ENCODE results near the gene FAM72D. TPM values are rescaled to one million over a fixed set of nuclear protein-coding genes. Genes with fewer than 3 reads are reported as not detected.
"Not testable (repeated sequence)": the region's sequence is repeated elsewhere in the genome, so short reads cannot be mapped to it uniquely, and the experiment has no call there.

The FAM72D gene
- total and polyA plus RNA-seq, 2 experiments from 2014 or later = 8.2 to 14.7 TPM

DNA sequence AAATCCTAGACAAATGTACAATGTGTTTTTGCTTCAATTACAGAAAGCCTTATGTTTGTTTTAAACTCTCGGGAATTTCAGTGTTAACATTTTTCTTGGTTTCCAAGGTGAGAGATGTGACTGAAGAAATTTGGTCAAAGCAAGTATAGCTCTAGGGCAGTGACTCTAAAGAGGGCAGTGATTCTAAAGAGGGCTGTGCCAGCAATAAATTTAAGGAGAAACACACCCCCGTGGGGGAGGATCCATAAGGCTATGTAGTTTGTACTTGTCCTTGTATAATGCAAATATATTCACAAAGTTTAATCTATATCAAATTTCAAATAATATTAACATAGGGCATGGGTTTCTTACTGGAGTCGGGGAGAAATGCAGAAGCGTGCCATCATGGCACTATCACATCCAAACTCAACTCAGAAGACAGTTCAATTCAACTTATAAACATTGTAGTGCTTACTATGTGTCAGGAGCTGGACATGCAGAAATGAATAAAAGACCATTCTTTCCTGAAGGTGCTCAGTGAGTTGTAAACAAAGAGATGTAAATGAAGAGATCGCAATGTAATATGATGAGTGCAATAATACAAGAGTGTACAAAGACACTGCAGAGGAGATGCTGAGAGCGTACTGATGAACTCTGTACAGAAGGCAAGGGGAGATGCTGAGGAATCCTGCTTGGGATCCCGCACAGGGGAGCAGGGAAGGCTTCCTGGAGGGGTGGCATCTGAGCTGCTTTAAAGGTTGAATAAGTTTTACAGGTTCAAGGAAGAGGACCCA is 13.1 kb upstream of the FAM72D start:
- H2AFZ ChIP-seq; H3K36me3 ChIP-seq (ENCODE audit: insufficient read depth); H3F3A ChIP-seq (replicated peaks; ENCODE audit: low read depth); H3K27ac Mint-ChIP-seq; H3K4me1 ChIP-seq (ENCODE audit: insufficient read depth); H3K4me1 Mint-ChIP-seq; ATAC-seq; H3K27me3 ChIP-seq (ENCODE audit: insufficient read depth); H3K9me2 ChIP-seq (ENCODE audit: insufficient read depth); H3K79me2 ChIP-seq (replicated peaks; ENCODE audit: insufficient read depth); H3K27me3 Mint-ChIP-seq (ENCODE audit: insufficient read depth, low read depth, poor library complexity); H4K20me1 ChIP-seq (replicated peaks; ENCODE audit: insufficient read depth); H3K4me2 ChIP-seq; H3K27ac ChIP-seq (ENCODE audit: low read depth); H3K36me3 Mint-ChIP-seq (ENCODE audit: low read depth); H3K4me3 ChIP-seq; H3K9me3 Mint-ChIP-seq; DNase-seq (ENCODE audit: low spot score); H3K4me3 Mint-ChIP-seq: not testable (repeated sequence)

DNA sequence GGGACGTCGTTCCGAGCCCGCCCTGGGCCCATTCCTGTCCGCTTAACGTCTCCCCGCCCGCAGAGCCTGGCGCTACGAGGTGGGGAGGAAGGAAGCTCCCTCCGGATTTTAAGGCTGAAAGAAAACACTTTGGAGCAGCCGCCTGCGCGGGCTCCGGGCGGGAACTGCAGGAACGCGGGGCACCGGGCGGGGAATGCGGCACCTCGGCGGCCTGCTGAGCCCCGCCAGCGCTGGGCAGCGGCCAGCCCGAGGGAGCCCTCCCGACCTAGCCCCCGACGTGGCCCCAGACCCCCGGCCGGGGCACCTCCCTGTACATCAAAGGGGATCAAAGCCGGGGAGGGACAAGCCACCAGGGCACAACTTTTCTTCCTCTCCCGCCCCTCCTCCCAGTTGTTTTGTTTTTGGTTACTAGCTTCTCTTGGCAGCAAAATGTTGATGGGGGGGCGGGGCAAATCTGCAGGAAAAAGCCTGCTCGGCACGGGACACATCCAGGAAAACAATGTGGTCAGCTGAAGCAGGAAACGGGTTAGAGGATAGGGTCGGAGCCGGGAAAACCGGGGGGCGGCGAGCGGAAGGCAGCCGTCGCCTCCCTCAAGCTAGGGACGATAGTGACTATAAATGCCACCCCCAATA is 2.1 kb upstream of the FAM72D start:
- not testable (repeated sequence) for H3F3A ChIP-seq (replicated peaks; ENCODE audit: low read depth); H3K4me1 Mint-ChIP-seq; H3K27me3 ChIP-seq (ENCODE audit: insufficient read depth); H3K4me1 ChIP-seq (ENCODE audit: insufficient read depth); H3K9me2 ChIP-seq (ENCODE audit: insufficient read depth); H3K9me3 Mint-ChIP-seq; H3K27ac Mint-ChIP-seq; H3K36me3 Mint-ChIP-seq (ENCODE audit: low read depth); H4K20me1 ChIP-seq (replicated peaks; ENCODE audit: insufficient read depth); H3K79me2 ChIP-seq (replicated peaks; ENCODE audit: insufficient read depth); H3K27ac ChIP-seq (ENCODE audit: low read depth); H3K36me3 ChIP-seq (ENCODE audit: insufficient read depth); H2AFZ ChIP-seq; H3K27me3 Mint-ChIP-seq (ENCODE audit: insufficient read depth, low read depth, poor library complexity)
- ATAC-seq (peak; percentile 2), DNase-seq (ENCODE audit: low spot score) (peak; percentile 26)
- peak overlapping the region; percentile 50 for H3K4me3 ChIP-seq
- peak overlapping the region; percentile 65; the same call in 1 of the 2 replicates for H3K4me2 ChIP-seq
- peak overlapping the region; percentile 88 for H3K4me3 Mint-ChIP-seq

DNA sequence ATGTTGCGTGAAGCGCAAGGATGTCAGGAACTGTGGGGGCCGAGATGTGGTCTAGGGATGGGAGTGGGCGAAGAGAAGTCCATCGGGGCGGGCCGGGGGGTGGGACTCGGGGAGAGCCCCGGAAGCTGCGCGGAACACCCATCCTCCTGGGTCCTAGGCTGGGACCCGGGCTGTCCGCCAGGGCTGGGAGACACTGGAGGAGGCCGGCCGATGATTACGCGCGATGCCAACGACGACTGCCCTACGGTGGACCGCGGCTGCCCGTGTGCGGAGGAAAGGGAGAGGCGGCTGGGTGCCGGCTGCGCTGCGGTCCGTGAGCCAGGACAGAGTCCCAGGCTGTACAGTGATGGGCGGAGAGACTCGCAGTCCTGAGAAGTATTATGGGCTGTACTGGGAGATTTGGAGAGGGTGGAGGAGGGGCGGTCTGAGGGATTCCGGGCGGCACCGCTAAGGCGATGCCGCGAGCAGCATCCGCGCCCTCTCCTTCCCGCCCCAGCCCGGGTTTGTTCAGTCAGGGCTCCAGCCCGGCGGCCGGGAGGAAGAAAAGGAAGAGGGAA is 1.0 kb upstream of the FAM72D start:
- peak overlapping the region; percentile 53; the same call in 1 of the 3 replicates for H3K4me3 Mint-ChIP-seq
- H3K9me2 ChIP-seq (ENCODE audit: insufficient read depth); H3K27me3 ChIP-seq (ENCODE audit: insufficient read depth); H3K4me1 ChIP-seq (ENCODE audit: insufficient read depth); H3K27ac ChIP-seq (ENCODE audit: low read depth); H3K27me3 Mint-ChIP-seq (ENCODE audit: insufficient read depth, low read depth, poor library complexity); H4K20me1 ChIP-seq (replicated peaks; ENCODE audit: insufficient read depth); DNase-seq (ENCODE audit: low spot score); H3K4me2 ChIP-seq; H2AFZ ChIP-seq; H3K36me3 ChIP-seq (ENCODE audit: insufficient read depth); H3K79me2 ChIP-seq (replicated peaks; ENCODE audit: insufficient read depth); H3K4me1 Mint-ChIP-seq; H3K36me3 Mint-ChIP-seq (ENCODE audit: low read depth); H3K27ac Mint-ChIP-seq; H3F3A ChIP-seq (replicated peaks; ENCODE audit: low read depth); H3K9me3 Mint-ChIP-seq: not testable (repeated sequence)
- peak; percentile 6 for ATAC-seq
- H3K4me3 ChIP-seq = peak overlapping the region; percentile 50

DNA sequence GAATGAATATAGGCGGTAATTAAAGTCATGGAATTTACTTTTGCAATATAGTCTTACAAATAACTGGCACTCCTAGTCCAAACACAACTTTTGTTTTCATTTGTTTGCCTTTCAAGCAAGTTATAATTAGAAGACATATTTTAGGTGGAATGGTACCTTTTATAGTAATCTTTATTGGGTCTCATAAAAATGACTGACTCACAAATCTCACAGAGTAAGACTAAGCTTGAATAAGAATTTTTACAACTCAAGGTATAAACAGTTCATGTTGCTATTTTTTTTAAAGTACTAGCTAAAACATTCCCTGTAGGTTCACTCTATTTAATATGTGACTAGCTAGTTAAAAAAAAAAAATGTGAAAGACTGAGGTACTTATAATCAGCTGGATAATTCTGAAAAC is 6.0 kb downstream of the FAM72D start:
- not testable (repeated sequence) for H3K4me1 Mint-ChIP-seq; H3K79me2 ChIP-seq (replicated peaks; ENCODE audit: insufficient read depth); H3K9me3 Mint-ChIP-seq; H3K4me1 ChIP-seq (ENCODE audit: insufficient read depth); H3K36me3 ChIP-seq (ENCODE audit: insufficient read depth); H2AFZ ChIP-seq; H3K27me3 Mint-ChIP-seq (ENCODE audit: insufficient read depth, low read depth, poor library complexity); H3K27ac ChIP-seq (ENCODE audit: low read depth); H3K9me2 ChIP-seq (ENCODE audit: insufficient read depth); H3K27ac Mint-ChIP-seq; H4K20me1 ChIP-seq (replicated peaks; ENCODE audit: insufficient read depth); ATAC-seq; H3K4me3 Mint-ChIP-seq; H3K4me2 ChIP-seq; H3K36me3 Mint-ChIP-seq (ENCODE audit: low read depth); DNase-seq (ENCODE audit: low spot score); H3K27me3 ChIP-seq (ENCODE audit: insufficient read depth); H3K4me3 ChIP-seq; H3F3A ChIP-seq (replicated peaks; ENCODE audit: low read depth)

DNA sequence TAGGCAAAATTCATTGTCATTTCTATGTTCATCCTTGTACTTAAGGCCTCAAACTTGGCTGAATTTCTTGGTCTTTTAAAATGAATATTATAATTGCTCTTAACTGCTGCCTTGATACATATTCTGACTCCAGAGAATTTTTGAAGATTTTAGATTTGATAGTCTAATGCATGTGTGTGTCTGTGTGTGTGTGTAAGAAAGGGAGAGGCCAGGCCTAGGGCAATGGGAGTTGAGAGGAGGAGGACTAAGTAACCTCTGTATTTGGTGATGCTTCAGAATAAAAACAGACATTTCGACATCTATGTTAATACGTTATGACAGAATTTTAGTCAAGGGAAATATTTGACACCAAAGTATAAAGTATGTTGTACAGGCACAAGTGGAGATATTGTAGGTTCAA is 7.5 kb downstream of the FAM72D start:
- not testable (repeated sequence) for H3K4me3 ChIP-seq; DNase-seq (ENCODE audit: low spot score); H3K79me2 ChIP-seq (replicated peaks; ENCODE audit: insufficient read depth); H4K20me1 ChIP-seq (replicated peaks; ENCODE audit: insufficient read depth); H3K27ac ChIP-seq (ENCODE audit: low read depth); H3K9me3 Mint-ChIP-seq; H3K36me3 ChIP-seq (ENCODE audit: insufficient read depth); H3K4me3 Mint-ChIP-seq; H3K4me2 ChIP-seq; H3K36me3 Mint-ChIP-seq (ENCODE audit: low read depth); H2AFZ ChIP-seq; H3K4me1 ChIP-seq (ENCODE audit: insufficient read depth); H3K27me3 Mint-ChIP-seq (ENCODE audit: insufficient read depth, low read depth, poor library complexity); H3F3A ChIP-seq (replicated peaks; ENCODE audit: low read depth); H3K9me2 ChIP-seq (ENCODE audit: insufficient read depth); ATAC-seq; H3K27ac Mint-ChIP-seq; H3K27me3 ChIP-seq (ENCODE audit: insufficient read depth); H3K4me1 Mint-ChIP-seq

DNA sequence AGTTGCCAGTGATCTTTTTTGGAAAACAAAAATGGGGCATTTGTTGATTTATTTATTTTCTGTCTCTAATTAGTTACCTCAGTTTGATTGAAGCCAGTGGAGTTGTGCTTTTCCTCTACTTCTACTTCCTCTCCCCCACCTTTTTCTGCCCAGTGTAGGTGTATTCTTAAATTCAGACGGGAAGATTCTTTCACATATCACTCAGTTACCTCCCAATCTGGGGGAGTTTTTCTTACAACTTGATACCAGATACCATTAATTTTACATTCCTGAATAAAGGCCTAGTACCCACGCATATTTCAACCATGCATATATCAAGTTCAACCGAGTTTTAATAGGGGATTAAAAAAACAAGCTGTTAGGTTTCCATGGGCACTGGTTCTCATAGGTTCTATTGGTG is 15.9 kb downstream of the FAM72D start:
- H3K36me3 Mint-ChIP-seq (ENCODE audit: low read depth); H3K9me2 ChIP-seq (ENCODE audit: insufficient read depth); DNase-seq (ENCODE audit: low spot score); H3K4me1 Mint-ChIP-seq; H3K4me1 ChIP-seq (ENCODE audit: insufficient read depth); H2AFZ ChIP-seq; H4K20me1 ChIP-seq (replicated peaks; ENCODE audit: insufficient read depth); H3F3A ChIP-seq (replicated peaks; ENCODE audit: low read depth); H3K4me2 ChIP-seq; H3K36me3 ChIP-seq (ENCODE audit: insufficient read depth); H3K27ac ChIP-seq (ENCODE audit: low read depth); H3K27me3 ChIP-seq (ENCODE audit: insufficient read depth); H3K27me3 Mint-ChIP-seq (ENCODE audit: insufficient read depth, low read depth, poor library complexity); H3K27ac Mint-ChIP-seq; H3K9me3 Mint-ChIP-seq; H3K4me3 Mint-ChIP-seq; H3K79me2 ChIP-seq (replicated peaks; ENCODE audit: insufficient read depth); H3K4me3 ChIP-seq; ATAC-seq: not testable (repeated sequence)

Data from GM23338 (cell line).